Psoas muscle (tissue), 8 donors: ENCODE results near the gene AMH. TPM values are rescaled to one million over a fixed set of nuclear protein-coding genes. Genes with fewer than 3 reads are reported as not detected.

ENCODE experiments used
- ATAC-seq, 4 donors: fragments of 200-7000 bp; cut with Tn5 transposase; one replicate each; pipeline ENCODE4 v1.9.1; 2020; ENCODE audit warnings: moderate library complexity in 3 of 4, mild to moderate bottlenecking in 2 of 4
- DNase-seq, 2 donors: peaks; one replicate each; pipeline ENCODE4 v3.0.0-alpha.2; 2020
- H3K27ac ChIP-seq: fragments of 200-600 bp; one replicate; pipeline ENCODE4 v1.8.0; 2022
- H3K27me3 ChIP-seq, 3 donors: fragments of 200-600 bp in 1 of 3; one replicate each; pipeline versions ENCODE4 v1.6.1 to v1.8.0; 2013 to 2022; ENCODE audit warnings: low read length in 2 of 3, mild to moderate bottlenecking in 2 of 3, moderate library complexity in 1 of 3; ENCODE audit not compliant: insufficient read depth in 3 of 3
- H3K36me3 ChIP-seq, 2 donors: fragments of 200-600 bp in 1 of 2; one replicate each; pipeline versions ENCODE4 v1.6.1 to v1.8.0; 2013 to 2022; ENCODE audit warnings: low read depth in 1 of 2, mild to moderate bottlenecking in 1 of 2, moderate library complexity in 1 of 2; ENCODE audit not compliant: insufficient read depth in 1 of 2
- H3K4me1 ChIP-seq: fragments of 200-600 bp; one replicate; pipeline ENCODE4 v1.8.0; 2022
- H3K4me3 ChIP-seq: fragments of 200-600 bp; one replicate; pipeline ENCODE4 v1.8.0; 2022; ENCODE audit warnings: mild to moderate bottlenecking
- H3K9me3 ChIP-seq: fragments of 200-600 bp; one replicate; pipeline ENCODE4 v1.8.0; 2022
- CTCF ChIP-seq: fragments of 200-600 bp; IDR thresholded peaks from one replicate; pipeline ENCODE4 v1.8.0; 2022; ENCODE audit warnings: antibody characterized with exemption
- WGBS, 3 donors: extraction: QIAGEN DNeasy Blood & Tissue Kit; methylation state at CpG; one replicate each; pipeline versions ENCODE4 v1.1.6 to v1.1.7; 2013; 5-methylcytosine and 5-hydroxymethylcytosine counted together
- intact Hi-C, 2 donors: fragments of 100-400 bp; cut with DNase I; formaldehyde crosslinking; loops; one replicate each; pipeline versions ENCODE4 v1.11.0 to v1.14.2; 2022
- polyA plus RNA-seq, 3 donors: library from polyadenylated mRNA; stranded (reverse); fragments of 200-250 nt; gene quantifications; one replicate each; pipeline ENCODE4 v1.2.3, GENCODE V29; 2013
- total RNA-seq, 4 donors: library from RNA; stranded (reverse); fragmentation: NEBNext Ultra II Directional in 2 of 4; extraction: Animal tissue kit (Norgen Biotek cat#: 25700) in 2 of 4; gene quantifications; one replicate each; pipeline versions ENCODE4 v1.2.1 to v1.2.4, GENCODE V29; 2021 to 2023
- donor health status: healthy with polysubstance abuse.
- donor health status: DM: no; HTN: no; CAD: no; lungs with moderate emphysema.
- donor health status: Bipolar disorder and iron deficiency.
- donor health status: healthy.
- donor health status: DM: yes; HTN: yes; CAD: no.
- donor health status: DM: no; HTN: no; CAD: no.
- donor health status: DM: no; HTN: no; CAD: no.
- donor health status: DM: yes; HTN: yes; CAD: no.

Gene AMH
- total and polyA plus RNA-seq, 7 donors, result 0.38 to 3.6 (median 2.2) TPM

- DNase-seq, result no peak
- no peaks in the 10 kb centered on the region for H3K9me3 ChIP-seq
- H3K27ac ChIP-seq, result peak overlapping the region; percentile 99
- WGBS, 3 donors, result 85 to 92% (median 91%) methylated on average over 9 of the region's 9 CpGs
- no peak for ATAC-seq
- H3K4me3 ChIP-seq, result peak overlapping the region; percentile 97
- intact Hi-C loops, result loop anchor here (2.0 to 10.0 kb wide), 3 partner anchors 117 to 119 kb away; partner anchors contain the start of gene AP3D1 (in 1 of the 2)
- no peak for TF ChIP-seq CTCF
- H3K36me3 ChIP-seq, result peaks cover 0 to 28% of the 10 kb centered on the region in 2 donors
- H3K27me3 ChIP-seq, result no peaks in the 10 kb centered on the region
- peaks cover 47% of the 10 kb centered on the region for H3K4me1 ChIP-seq
Observed at GRCh38 chr19:2274185-2274711, 25.1 kb downstream of the AMH start.

GRCh38 chr19:2274931-2275535, 25.9 kb downstream of the AMH start:
- TF ChIP-seq CTCF, result peak; percentile 62
- Histone ChIP-seq H3K27ac (peak overlapping the region; percentile 58), H3K4me1 (peaks cover 47% of the 10 kb centered on the region), H3K4me3 (peak overlapping the region; percentile 28), H3K36me3 (peaks cover 0 to 28% of the 10 kb centered on the region in 2 donors), H3K9me3 (no peaks in the 10 kb centered on the region), H3K27me3 (no peaks in the 10 kb centered on the region)
- 47 to 52% (median 50%) methylated on average over 16 of the region's 16 CpGs for WGBS, 3 donors
- DNase-seq (peak; percentile 69 to 84), ATAC-seq (peak; percentile 27 to 59 (median 50))
- intact Hi-C loops, result loop anchor here (2.0 to 10.0 kb wide), 5 partner anchors 42 to 120 kb away; partner anchors contain the start of gene AP3D1 (in 1 of the 2)

GRCh38 chr19:2275588-2276428, 26.7 kb downstream of the AMH start:
- 52 to 62% (median 55%) methylated on average over 66 to 74 of the region's 74 CpGs for WGBS, 3 donors
- ATAC-seq (peak; percentile 11 to 36 (median 20)), DNase-seq (peak; percentile 68 to 79)
- intact Hi-C loops, result loop anchor here (2.0 to 10.0 kb wide), 4 partner anchors 41 to 121 kb away; partner anchors contain the start of gene AP3D1 (in 1 of the 2)
- Histone ChIP-seq H3K27me3 (no peaks in the 10 kb centered on the region), H3K27ac (peak overlapping the region; percentile 58), H3K4me3 (peak overlapping the region; percentile 28), H3K9me3 (no peaks in the 10 kb centered on the region), H3K36me3 (peaks cover 0 to 28% of the 10 kb centered on the region in 2 donors), H3K4me1 (peaks cover 47% of the 10 kb centered on the region)
- no peak for TF ChIP-seq CTCF

- Histone ChIP-seq H3K4me3 (peak overlapping the region; percentile 28), H3K27me3 (no peaks in the 10 kb centered on the region), H3K4me1 (peaks cover 43% of the 10 kb centered on the region), H3K27ac (no peak overlapping the region), H3K9me3 (no peaks in the 10 kb centered on the region), H3K36me3 (peaks cover 0 to 25% of the 10 kb centered on the region in 2 donors)
- DNase-seq, result no peak
- intact Hi-C loops, result loop anchor here in 1 of 2 donors (5.0 to 10.0 kb wide), 3 partner anchors 41 to 122 kb away; partner anchors contain the start of gene AP3D1
- no peak for TF ChIP-seq CTCF
- no peak for ATAC-seq
- WGBS, 3 donors, result 86 to 92% (median 90%) methylated on average over 28 of the region's 28 CpGs
Observed at GRCh38 chr19:2276429-2276986, 27.4 kb downstream of the AMH start.
